Measurements from ENCODE around the gene S100A7.

DNA sequence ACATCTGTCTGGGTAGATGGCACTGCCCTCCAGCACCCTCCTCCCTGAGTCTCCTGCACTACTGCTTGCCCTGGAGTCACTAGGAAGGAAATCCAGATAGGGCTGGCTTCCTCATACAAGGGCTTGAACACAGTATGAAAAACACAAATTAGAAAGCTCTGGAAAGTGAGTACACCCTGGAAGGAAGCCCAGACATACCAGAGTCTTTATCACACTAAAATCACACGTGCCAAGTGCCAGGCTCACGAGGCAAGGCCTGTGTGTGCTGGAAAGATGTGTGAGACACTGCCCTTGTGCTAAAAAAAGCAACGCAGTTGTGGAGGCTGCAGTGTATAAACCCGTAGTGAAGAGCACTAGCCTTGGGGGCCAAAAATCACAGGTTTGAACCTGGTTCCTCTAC is 28.3 kb upstream of the S100A7 start:
- no peak for TF ChIP-seq EZH2 (IDR thresholded peaks at IDR 0.05; ENCODE audit: low read length, missing control alignments)
- TF ChIP-seq, protein P1, sequence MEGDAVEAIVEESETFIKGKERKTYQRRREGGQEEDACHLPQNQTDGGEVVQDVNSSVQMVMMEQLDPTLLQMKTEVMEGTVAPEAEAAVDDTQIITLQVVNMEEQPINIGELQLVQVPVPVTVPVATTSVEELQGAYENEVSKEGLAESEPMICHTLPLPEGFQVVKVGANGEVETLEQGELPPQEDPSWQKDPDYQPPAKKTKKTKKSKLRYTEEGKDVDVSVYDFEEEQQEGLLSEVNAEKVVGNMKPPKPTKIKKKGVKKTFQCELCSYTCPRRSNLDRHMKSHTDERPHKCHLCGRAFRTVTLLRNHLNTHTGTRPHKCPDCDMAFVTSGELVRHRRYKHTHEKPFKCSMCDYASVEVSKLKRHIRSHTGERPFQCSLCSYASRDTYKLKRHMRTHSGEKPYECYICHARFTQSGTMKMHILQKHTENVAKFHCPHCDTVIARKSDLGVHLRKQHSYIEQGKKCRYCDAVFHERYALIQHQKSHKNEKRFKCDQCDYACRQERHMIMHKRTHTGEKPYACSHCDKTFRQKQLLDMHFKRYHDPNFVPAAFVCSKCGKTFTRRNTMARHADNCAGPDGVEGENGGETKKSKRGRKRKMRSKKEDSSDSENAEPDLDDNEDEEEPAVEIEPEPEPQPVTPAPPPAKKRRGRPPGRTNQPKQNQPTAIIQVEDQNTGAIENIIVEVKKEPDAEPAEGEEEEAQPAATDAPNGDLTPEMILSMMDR (conservative IDR thresholded peaks at IDR 0.05 in 1 of 2, IDR thresholded peaks at IDR 0.05 in 1 of 2; ENCODE audit: low read depth in 1 of 2, low read length in 2 of 2), result no peak
